ENCODE measurements around the gene CACNG8. TPM values are rescaled to one million over a fixed set of nuclear protein-coding genes. Genes with fewer than 3 reads are reported as not detected.

CACNG8 gene
- total RNA-seq, 2 donors from 2014 or later = not detected

DNA sequence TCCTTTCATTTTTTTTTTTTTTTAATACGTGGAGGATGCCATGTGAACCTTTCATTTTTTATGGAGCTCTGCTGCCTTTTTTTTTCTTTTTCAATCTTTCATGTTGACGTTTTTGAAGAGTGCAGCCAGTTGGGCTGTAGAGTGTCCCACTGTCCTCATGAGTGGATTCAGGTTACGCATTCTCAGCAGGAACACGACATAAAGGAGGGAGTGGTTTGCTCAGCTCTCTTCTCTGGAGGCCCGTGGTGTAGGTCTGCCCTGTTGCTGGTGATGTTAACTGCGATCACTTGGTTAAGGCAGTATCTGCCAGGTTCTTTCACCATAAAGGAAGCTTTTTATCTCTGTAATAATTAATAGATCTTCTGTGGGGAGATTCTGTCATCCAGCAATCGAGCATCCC, 26.7 kb upstream of the CACNG8 start:
- H3K4me3 ChIP-seq = no peak overlapping the region
- no peaks in the 10 kb centered on the region for H3K27me3 ChIP-seq
- WGBS, 2 donors = 30 to 35% methylated on average over 7 of the region's 7 CpGs
- H3K9me3 ChIP-seq = no peaks in the 10 kb centered on the region
- ATAC-seq (no peak), DNase-seq (no peak)
- no peaks in the 10 kb centered on the region for H3K4me1 ChIP-seq
- no peaks in the 10 kb centered on the region for H3K36me3 ChIP-seq (replicated peaks in 1 of 2; ENCODE audit: insufficient read depth in 1 of 2, low read depth in 2 of 2)
- intact Hi-C loops (cut with DNase I) = no loop called here
- TF ChIP-seq POLR2A (IDR thresholded peaks at IDR 0.05) = no peak
- no peak overlapping the region for H3K27ac ChIP-seq

DNA sequence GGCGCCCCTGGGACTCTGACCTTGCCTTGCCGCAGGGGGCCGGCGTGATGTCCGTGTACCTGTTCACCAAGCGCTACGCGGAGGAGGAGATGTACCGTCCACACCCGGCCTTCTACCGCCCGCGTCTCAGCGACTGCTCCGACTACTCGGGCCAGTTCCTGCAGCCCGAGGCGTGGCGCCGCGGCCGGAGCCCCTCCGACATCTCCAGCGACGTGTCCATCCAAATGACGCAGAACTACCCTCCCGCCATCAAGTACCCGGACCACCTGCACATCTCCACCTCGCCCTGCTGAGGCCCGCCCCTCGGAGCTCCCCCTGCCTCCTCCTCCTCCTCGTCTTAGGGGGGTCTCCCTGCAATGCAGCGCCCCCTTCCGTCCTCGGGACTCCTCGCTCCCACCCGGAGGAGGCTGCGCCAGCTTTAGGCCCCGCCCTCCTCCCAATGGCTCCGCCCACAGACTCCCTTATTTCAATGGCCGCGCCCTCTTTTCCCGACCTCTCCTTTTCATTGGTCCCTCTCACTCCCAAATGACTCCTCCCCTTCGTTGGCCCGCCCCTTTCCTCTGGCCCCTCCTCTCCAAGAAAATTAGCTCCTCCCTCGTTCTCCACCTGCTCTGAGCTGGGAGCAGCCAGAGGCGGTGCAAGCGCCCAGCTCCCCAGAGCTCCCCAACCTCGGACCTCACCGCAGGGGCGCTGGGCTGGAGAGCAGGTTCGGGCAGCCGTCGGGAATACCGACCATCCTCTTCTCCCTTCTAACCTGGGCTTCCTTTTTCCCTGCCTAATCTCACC, 20.5 kb upstream of the CACNG8 start:
- H3K9me3 ChIP-seq = no peaks in the 10 kb centered on the region
- WGBS, 2 donors = 2 to 4% methylated on average over 35 to 55 of the region's 55 CpGs
- H3K27me3 ChIP-seq = peaks cover 0 to 11% of the 10 kb centered on the region in 2 donors
- intact Hi-C loops (cut with DNase I) = no loop called here
- no peaks in the 10 kb centered on the region for H3K4me1 ChIP-seq
- TF ChIP-seq POLR2A (IDR thresholded peaks at IDR 0.05) = no peak
- TF ChIP-seq, protein P1, sequence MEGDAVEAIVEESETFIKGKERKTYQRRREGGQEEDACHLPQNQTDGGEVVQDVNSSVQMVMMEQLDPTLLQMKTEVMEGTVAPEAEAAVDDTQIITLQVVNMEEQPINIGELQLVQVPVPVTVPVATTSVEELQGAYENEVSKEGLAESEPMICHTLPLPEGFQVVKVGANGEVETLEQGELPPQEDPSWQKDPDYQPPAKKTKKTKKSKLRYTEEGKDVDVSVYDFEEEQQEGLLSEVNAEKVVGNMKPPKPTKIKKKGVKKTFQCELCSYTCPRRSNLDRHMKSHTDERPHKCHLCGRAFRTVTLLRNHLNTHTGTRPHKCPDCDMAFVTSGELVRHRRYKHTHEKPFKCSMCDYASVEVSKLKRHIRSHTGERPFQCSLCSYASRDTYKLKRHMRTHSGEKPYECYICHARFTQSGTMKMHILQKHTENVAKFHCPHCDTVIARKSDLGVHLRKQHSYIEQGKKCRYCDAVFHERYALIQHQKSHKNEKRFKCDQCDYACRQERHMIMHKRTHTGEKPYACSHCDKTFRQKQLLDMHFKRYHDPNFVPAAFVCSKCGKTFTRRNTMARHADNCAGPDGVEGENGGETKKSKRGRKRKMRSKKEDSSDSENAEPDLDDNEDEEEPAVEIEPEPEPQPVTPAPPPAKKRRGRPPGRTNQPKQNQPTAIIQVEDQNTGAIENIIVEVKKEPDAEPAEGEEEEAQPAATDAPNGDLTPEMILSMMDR (IDR thresholded peaks at IDR 0.05) = no peak
- ATAC-seq (no peak), DNase-seq (no peak)
- no peak overlapping the region for H3K27ac ChIP-seq
- no peak overlapping the region for H3K4me3 ChIP-seq
- no peaks in the 10 kb centered on the region for H3K36me3 ChIP-seq (replicated peaks in 1 of 2; ENCODE audit: insufficient read depth in 1 of 2, low read depth in 2 of 2)

DNA sequence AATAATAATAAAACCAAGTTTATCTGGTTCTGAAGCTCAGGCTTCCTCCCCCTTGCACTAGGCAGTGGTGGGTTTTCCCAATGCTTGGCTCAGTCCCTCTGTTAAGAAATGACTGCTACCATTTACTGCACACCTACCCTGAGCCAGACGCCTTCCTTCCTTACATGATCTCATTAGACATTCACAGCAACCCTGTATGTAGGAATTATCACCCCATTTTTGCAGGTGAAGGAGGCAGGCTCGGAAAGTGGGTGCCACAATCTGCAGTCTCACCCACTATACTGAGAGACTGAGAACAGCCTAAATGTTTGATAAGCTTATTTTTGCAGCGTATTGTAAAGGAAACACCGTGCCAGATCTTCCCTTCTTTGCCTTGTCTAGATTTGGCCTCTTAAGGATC, 18.3 kb upstream of the CACNG8 start:
- TF ChIP-seq, protein P1 (IDR thresholded peaks at IDR 0.05) = no peak
- TF ChIP-seq POLR2A (IDR thresholded peaks at IDR 0.05) = no peak
- H3K9me3 ChIP-seq = no peaks in the 10 kb centered on the region
- no peak overlapping the region for H3K4me3 ChIP-seq
- intact Hi-C loops (cut with DNase I) = no loop called here
- no peaks in the 10 kb centered on the region for H3K4me1 ChIP-seq
- no peaks in the 10 kb centered on the region for H3K36me3 ChIP-seq (replicated peaks in 1 of 2; ENCODE audit: insufficient read depth in 1 of 2, low read depth in 2 of 2)
- H3K27me3 ChIP-seq = peaks cover 0 to 11% of the 10 kb centered on the region in 2 donors
- H3K27ac ChIP-seq = no peak overlapping the region
- WGBS, 2 donors = 50 to 67% methylated on average over 4 of the region's 4 CpGs
- no peak for ATAC-seq
- no peak for DNase-seq

DNA sequence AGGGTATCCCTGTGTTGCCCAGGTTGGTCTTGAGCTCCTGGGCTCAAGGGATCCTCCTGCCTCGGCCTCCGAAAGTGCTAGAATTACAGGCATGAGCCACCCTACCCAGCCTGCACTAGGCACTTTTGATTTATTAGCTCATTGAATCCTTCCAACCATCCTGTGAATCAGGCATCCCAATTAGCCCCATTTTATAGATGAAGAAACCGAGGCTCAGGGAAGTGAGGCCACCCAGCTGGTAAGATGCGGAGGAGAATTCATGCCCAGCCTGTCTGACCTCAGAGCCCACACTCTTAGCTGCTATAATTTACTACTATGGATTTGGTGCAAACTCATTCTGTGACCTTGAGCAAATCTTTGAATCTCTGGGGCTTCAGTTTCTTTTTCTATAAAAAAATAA, 17.8 kb upstream of the CACNG8 start:
- H3K9me3 ChIP-seq = no peaks in the 10 kb centered on the region
- DNase-seq = no peak
- peaks cover 0 to 11% of the 10 kb centered on the region in 2 donors for H3K27me3 ChIP-seq
- no peak overlapping the region for H3K4me3 ChIP-seq
- no peak for ATAC-seq
- intact Hi-C loops (cut with DNase I) = no loop called here
- H3K36me3 ChIP-seq (replicated peaks in 1 of 2; ENCODE audit: insufficient read depth in 1 of 2, low read depth in 2 of 2) = no peaks in the 10 kb centered on the region
- 55 to 67% methylated on average over 3 to 4 of the region's 4 CpGs for WGBS, 2 donors
- no peaks in the 10 kb centered on the region for H3K4me1 ChIP-seq
- H3K27ac ChIP-seq = no peak overlapping the region
- TF ChIP-seq POLR2A (IDR thresholded peaks at IDR 0.05) = no peak
- TF ChIP-seq, protein P1 (IDR thresholded peaks at IDR 0.05) = no peak

DNA sequence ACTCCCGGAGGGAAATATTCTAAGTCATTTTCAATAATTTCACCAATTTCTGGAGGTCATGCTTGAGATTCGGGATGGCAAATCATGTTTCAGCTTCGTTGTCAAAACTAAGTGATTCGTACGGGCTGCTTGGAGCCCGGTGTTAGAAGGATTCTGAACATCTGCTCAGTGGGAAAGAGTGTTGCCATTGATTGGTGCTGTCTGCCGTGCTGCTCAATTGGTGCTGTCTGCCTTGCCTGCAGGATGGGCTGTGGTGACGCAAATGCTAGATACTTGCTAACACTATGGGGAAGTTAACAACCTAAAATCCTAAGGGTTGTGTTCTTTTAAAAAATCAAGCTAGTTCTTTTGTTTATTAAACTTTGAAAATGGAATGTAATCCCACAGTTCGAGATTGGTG, 17.3 kb upstream of the CACNG8 start:
- Histone ChIP-seq H3K4me1 (no peaks in the 10 kb centered on the region), H3K9me3 (no peaks in the 10 kb centered on the region), H3K27ac (no peak overlapping the region), H3K36me3 (replicated peaks in 1 of 2; ENCODE audit: insufficient read depth in 1 of 2, low read depth in 2 of 2) (no peaks in the 10 kb centered on the region), H3K27me3 (peaks cover 0 to 11% of the 10 kb centered on the region in 2 donors), H3K4me3 (no peak overlapping the region)
- 28 to 35% methylated on average over 9 of the region's 9 CpGs for WGBS, 2 donors
- DNase-seq (no peak), ATAC-seq (no peak)
- intact Hi-C loops (cut with DNase I) = no loop called here
- no peak for TF ChIP-seq POLR2A (IDR thresholded peaks at IDR 0.05)
- TF ChIP-seq, protein P1 (IDR thresholded peaks at IDR 0.05) = no peak

Measured in body of pancreas (tissue), 4 donors.